NCI-H460 (cell line): ENCODE results near the gene DNAAF3. TPM values are rescaled to one million over a fixed set of nuclear protein-coding genes. Genes with fewer than 3 reads are reported as not detected.
A peak's percentile ranks its signal among the peaks of the same experiment; 100 is the strongest.

Experiments used
- DNase-seq: peaks from one replicate; pipeline ENCODE4 v3.0.0-alpha.2; 2016; ENCODE audit warnings: low read depth; ENCODE audit errors: extremely low read depth
- small RNA-seq, 2 experiments: library from RNA; depleted of rRNA; stranded (forward); fragments of <200 nt; gene quantifications; one replicate each; pipeline ENCODE3, GENCODE V24; 2014
- total RNA-seq: library from RNA; depleted of rRNA; stranded (reverse); fragments of >200 nt; shearing (Covaris generic); gene quantifications from 2 replicates; pipeline ENCODE4 v1.2.3, GENCODE V29; 2014; rRNA removed

Gene DNAAF3
- total RNA-seq, 1 experiment from 2014 or later: 7.8 TPM

- DNase-seq: no peak
Observed at GRCh38 chr19:55118401-55118991, 47.9 kb downstream of the DNAAF3 start.

GRCh38 chr19:55117663-55118391, 48.6 kb downstream of the DNAAF3 start:
- DNase-seq: peak; percentile 97

GRCh38 chr19:55116859-55117662, 49.4 kb downstream of the DNAAF3 start, which contains the start of gene PPP1R12C:
Gene PPP1R12C (minus strand): TSS chr19:55117637. CDS start chr19:55117543, 94 bp downstream.
- DNase-seq: no peak

GRCh38 chr19:55116232-55116858, 50.1 kb downstream of the DNAAF3 start:
- DNase-seq: no peak

- no peak for DNase-seq
Observed at GRCh38 chr19:55115446-55116065, 50.9 kb downstream of the DNAAF3 start.

- DNase-seq: no peak
Observed at GRCh38 chr19:55114566-55115145, 51.8 kb downstream of the DNAAF3 start.

- no peak for DNase-seq
Observed at GRCh38 chr19:55113570-55114039, 52.8 kb downstream of the DNAAF3 start.

GRCh38 chr19:55112777-55113569, 53.4 kb downstream of the DNAAF3 start:
- DNase-seq: no peak

- no peak for DNase-seq
Observed at GRCh38 chr19:55112246-55112776, 54.1 kb downstream of the DNAAF3 start.

GRCh38 chr19:55111238-55111831, 55.1 kb downstream of the DNAAF3 start:
- DNase-seq: no peak

GRCh38 chr19:55109527-55110291, 56.7 kb downstream of the DNAAF3 start:
- DNase-seq: no peak

Small RNA genes lying within 50 kb of the gene (small RNA-seq; reads per million reads assigned to genes)
- gene MIR7975 (0 to 16.3 reads per million in 2 experiments), gene RF01210 (0.02 to 0.06 reads per million in 2 experiments)

Other genes with a start within 250 kb of the DNAAF3 start
- gene NLRP7, start 219.1 kb downstream of the DNAAF3 start, total RNA-seq: not detected in 2 replicates
- not detected in 2 replicates for gene NLRP2, start 200.2 kb downstream of the DNAAF3 start, total RNA-seq
- gene GP6, start 128.3 kb downstream of the DNAAF3 start, total RNA-seq: 0.17 TPM in 1 of 2 replicates, not detected in the other
- gene RDH13, start 103.5 kb downstream of the DNAAF3 start, total RNA-seq: 12.2 and 14.1 TPM in 2 replicates
- 3.9 and 5.4 TPM in 2 replicates for gene EPS8L1, start 90.7 kb downstream of the DNAAF3 start, total RNA-seq
- 22.2 and 25.0 TPM in 2 replicates for gene PPP1R12C, start 49.0 kb downstream of the DNAAF3 start, total RNA-seq
- 18.6 and 25.1 TPM in 2 replicates for gene TNNT1, start 17.4 kb downstream of the DNAAF3 start, total RNA-seq
- 1.2 and 4.5 TPM in 2 replicates for gene TNNI3, start 8.9 kb downstream of the DNAAF3 start, total RNA-seq
- 0.20 and 0.30 TPM in 2 replicates for gene SYT5, start 13.7 kb upstream of the DNAAF3 start, total RNA-seq
- 31.9 and 34.0 TPM in 2 replicates for gene PTPRH, start 42.9 kb upstream of the DNAAF3 start, total RNA-seq
- gene TMEM86B, start 62.1 kb upstream of the DNAAF3 start, total RNA-seq: 1.8 and 2.3 TPM in 2 replicates
- gene PPP6R1, start 92.4 kb upstream of the DNAAF3 start, total RNA-seq: 32.6 and 33.6 TPM in 2 replicates
- gene HSPBP1, start 113.5 kb upstream of the DNAAF3 start, total RNA-seq: 33.4 and 37.1 TPM in 2 replicates
- gene BRSK1, start 117.4 kb upstream of the DNAAF3 start, total RNA-seq: 3.8 and 5.7 TPM in 2 replicates
- gene TMEM150B, start 158.7 kb upstream of the DNAAF3 start, total RNA-seq: not detected in 2 replicates
- 5.1 and 7.9 TPM in 2 replicates for gene KMT5C, start 173.3 kb upstream of the DNAAF3 start, total RNA-seq
- not detected in 2 replicates for gene COX6B2, start 188.1 kb upstream of the DNAAF3 start, total RNA-seq
- not detected in 2 replicates for gene GARIN5B, start 196.6 kb upstream of the DNAAF3 start, total RNA-seq
- 0.32 and 0.84 TPM in 2 replicates for gene IL11, start 203.8 kb upstream of the DNAAF3 start, total RNA-seq
- not detected in 2 replicates for gene TMEM190, start 210.2 kb upstream of the DNAAF3 start, total RNA-seq
- 0.97 and 2.0 TPM in 2 replicates for gene TMEM238, start 217.7 kb upstream of the DNAAF3 start, total RNA-seq
- 426 and 465 TPM in 2 replicates for gene RPL28, start 219.3 kb upstream of the DNAAF3 start, total RNA-seq
- 369 and 378 TPM in 2 replicates for gene UBE2S, start 241.2 kb upstream of the DNAAF3 start, total RNA-seq